SK-N-MC (cell line): ENCODE measurements around the gene CCDC32.

Experiments used
- EZH2 ChIP-seq: fragments of 200-600 bp; sonication (generic); IDR thresholded peaks from one replicate; pipeline ENCODE4 v1.6.1; 2017; ENCODE audit warnings: antibody characterized with exemption
- FOXP2 ChIP-seq: optimal IDR thresholded peaks from 2 replicates; pipeline ENCODE3; 2011; ENCODE audit warnings: mild to moderate bottlenecking, moderate library complexity; ENCODE audit not compliant: insufficient read depth; ENCODE audit errors: extremely low read length, control extremely low read depth
- POLR2AphosphoS5 ChIP-seq: IDR thresholded peaks from 2 replicates; pipeline ENCODE4 v1.6.1; 2012; ENCODE audit warnings: mild to moderate bottlenecking, low read depth, low read length, borderline replicate concordance

- no peak for TF ChIP-seq POLR2AphosphoS5
- TF ChIP-seq EZH2: no peak
- TF ChIP-seq FOXP2: no peak
These were observed 21.8 kb downstream of the CCDC32 start for GRCh38 chr15:40543082-40543481.
